HuH-7 (cell line): ENCODE measurements around the gene GJD4.

Experiments used
- DNase-seq: peaks from one replicate; pipeline ENCODE4 v3.0.0; 2011; ENCODE audit warnings: low spot score

The GJD4 gene

DNA sequence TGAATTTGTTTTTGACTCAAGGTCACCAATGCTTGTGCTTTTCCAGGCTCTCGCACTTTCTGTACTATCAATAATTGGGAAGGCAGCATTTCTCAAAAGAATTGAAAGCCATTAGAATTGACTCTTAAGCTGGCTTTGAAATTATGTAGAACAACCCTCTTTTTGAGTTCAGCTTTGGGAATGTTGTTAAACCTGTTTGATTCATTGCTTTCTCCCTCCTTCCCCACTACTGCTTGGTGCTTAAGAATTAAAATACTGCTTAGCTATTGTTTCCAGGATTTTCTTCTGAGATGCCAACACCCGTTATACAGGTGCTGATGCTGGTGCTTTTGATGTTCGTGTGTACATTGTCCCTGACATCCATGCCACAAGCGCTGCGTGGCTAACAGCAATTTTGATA is 52.5 kb downstream of the GJD4 start:
- no peak for DNase-seq
